HL-60 (cell line): ENCODE data around the gene TCEAL4.

Experiments
- GABPA ChIP-seq: IDR thresholded peaks from 2 replicates; pipeline ENCODE4 v1.6.1; 2012; ENCODE audit warnings: low read depth
- POLR2AphosphoS5 ChIP-seq: IDR thresholded peaks from 2 replicates; pipeline ENCODE4 v1.6.1; 2012; ENCODE audit warnings: low read depth
- SPI1 ChIP-seq: IDR thresholded peaks from 2 replicates; pipeline ENCODE4 v1.6.1; 2012; ENCODE audit warnings: low read depth, mild to moderate bottlenecking, borderline replicate concordance
- TF ChIP-seq, protein P1 (sequence below): IDR thresholded peaks from one replicate; pipeline ENCODE4 v1.5.1; 2011; ENCODE audit warnings: low read length, control low read depth, inconsistent platforms; ENCODE audit not compliant: insufficient read depth
- TF ChIP-seq, protein P2 (sequence below): IDR thresholded peaks from 2 replicates; pipeline ENCODE4 v1.6.1; 2012; ENCODE audit warnings: low read depth; ENCODE audit not compliant: insufficient replicate concordance

DNA sequence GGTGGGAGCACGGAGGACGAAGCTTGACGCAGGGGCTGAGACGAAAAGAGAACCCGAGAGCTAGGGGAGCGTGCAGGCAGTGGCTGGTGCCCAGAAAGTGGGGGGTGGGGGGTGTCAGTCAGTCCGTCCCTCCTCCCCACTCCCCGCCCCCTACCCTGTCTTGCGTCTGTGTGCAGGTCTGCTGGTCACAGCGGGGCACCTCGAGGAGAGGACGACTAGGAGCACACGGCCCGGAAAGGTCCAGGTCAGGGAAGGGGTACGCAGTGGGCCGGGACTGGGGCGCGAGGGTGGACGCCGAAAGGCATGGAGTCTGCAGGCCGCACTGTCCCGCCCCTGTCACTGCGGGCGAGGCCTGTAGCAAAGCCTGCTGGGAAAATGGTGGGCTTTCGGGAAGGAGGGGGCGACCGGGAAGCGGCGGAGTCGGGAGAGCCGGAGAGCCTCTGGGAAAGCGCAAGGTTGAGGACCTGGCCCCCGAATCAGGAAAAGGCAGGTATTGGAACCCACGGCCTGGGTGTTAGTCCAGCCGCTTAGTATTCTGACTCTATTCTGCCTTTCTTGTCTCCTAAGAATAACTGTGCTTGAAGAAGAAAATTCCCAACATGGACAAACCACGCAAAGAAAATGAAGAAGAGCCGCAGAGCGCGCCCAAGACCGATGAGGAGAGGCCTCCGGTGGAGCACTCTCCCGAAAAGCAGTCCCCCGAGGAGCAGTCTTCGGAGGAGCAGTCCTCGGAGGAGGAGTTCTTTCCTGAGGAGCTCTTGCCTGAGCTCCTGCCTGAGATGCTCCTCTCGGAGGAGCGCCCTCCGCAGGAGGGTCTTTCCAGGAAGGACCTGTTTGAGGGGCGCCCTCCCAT is 44.2 kb downstream of the TCEAL4 start:
- TF ChIP-seq, protein P1, sequence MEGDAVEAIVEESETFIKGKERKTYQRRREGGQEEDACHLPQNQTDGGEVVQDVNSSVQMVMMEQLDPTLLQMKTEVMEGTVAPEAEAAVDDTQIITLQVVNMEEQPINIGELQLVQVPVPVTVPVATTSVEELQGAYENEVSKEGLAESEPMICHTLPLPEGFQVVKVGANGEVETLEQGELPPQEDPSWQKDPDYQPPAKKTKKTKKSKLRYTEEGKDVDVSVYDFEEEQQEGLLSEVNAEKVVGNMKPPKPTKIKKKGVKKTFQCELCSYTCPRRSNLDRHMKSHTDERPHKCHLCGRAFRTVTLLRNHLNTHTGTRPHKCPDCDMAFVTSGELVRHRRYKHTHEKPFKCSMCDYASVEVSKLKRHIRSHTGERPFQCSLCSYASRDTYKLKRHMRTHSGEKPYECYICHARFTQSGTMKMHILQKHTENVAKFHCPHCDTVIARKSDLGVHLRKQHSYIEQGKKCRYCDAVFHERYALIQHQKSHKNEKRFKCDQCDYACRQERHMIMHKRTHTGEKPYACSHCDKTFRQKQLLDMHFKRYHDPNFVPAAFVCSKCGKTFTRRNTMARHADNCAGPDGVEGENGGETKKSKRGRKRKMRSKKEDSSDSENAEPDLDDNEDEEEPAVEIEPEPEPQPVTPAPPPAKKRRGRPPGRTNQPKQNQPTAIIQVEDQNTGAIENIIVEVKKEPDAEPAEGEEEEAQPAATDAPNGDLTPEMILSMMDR: no peak
- TF ChIP-seq POLR2AphosphoS5 (no peak), SPI1 (no peak), GABPA (no peak)
- TF ChIP-seq, protein P2, sequence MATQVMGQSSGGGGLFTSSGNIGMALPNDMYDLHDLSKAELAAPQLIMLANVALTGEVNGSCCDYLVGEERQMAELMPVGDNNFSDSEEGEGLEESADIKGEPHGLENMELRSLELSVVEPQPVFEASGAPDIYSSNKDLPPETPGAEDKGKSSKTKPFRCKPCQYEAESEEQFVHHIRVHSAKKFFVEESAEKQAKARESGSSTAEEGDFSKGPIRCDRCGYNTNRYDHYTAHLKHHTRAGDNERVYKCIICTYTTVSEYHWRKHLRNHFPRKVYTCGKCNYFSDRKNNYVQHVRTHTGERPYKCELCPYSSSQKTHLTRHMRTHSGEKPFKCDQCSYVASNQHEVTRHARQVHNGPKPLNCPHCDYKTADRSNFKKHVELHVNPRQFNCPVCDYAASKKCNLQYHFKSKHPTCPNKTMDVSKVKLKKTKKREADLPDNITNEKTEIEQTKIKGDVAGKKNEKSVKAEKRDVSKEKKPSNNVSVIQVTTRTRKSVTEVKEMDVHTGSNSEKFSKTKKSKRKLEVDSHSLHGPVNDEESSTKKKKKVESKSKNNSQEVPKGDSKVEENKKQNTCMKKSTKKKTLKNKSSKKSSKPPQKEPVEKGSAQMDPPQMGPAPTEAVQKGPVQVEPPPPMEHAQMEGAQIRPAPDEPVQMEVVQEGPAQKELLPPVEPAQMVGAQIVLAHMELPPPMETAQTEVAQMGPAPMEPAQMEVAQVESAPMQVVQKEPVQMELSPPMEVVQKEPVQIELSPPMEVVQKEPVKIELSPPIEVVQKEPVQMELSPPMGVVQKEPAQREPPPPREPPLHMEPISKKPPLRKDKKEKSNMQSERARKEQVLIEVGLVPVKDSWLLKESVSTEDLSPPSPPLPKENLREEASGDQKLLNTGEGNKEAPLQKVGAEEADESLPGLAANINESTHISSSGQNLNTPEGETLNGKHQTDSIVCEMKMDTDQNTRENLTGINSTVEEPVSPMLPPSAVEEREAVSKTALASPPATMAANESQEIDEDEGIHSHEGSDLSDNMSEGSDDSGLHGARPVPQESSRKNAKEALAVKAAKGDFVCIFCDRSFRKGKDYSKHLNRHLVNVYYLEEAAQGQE: no peak
